HepG2 (cell line): Measurements from ENCODE around the gene STARD6. TPM values are rescaled to one million over a fixed set of nuclear protein-coding genes. Genes with fewer than 3 reads are reported as not detected.

Experiments
- AGO1 ChIP-seq: fragments of 200-400 bp; formaldehyde crosslinking; IDR thresholded peaks from 2 replicates; pipeline ENCODE4 v1.6.1; 2017; ENCODE audit warnings: mild to moderate bottlenecking, low read depth, low read length, moderate library complexity; ENCODE audit not compliant: poor library complexity, severe bottlenecking
- ATF6 ChIP-seq: sonication (generic); formaldehyde crosslinking; conservative IDR thresholded peaks from 2 replicates; pipeline ENCODE4 v1.4.0; 2020; ENCODE audit warnings: missing genetic modification reagents
- DRAP1 ChIP-seq: IDR thresholded peaks from 2 replicates; pipeline ENCODE4 v1.6.1; 2016; ENCODE audit warnings: missing genetic modification reagents, missing compliant biosample characterization
- GFI1 ChIP-seq: sonication (generic); formaldehyde crosslinking; IDR thresholded peaks from 2 replicates; pipeline ENCODE4 v1.5.0; 2020; ENCODE audit warnings: missing genetic modification reagents, mild to moderate bottlenecking, borderline replicate concordance
- HNF1A ChIP-seq, 2 experiments: sonication (generic) in 1 of 2; formaldehyde crosslinking in 1 of 2; IDR thresholded peaks; 2 replicates each; pipeline versions ENCODE4 v1.4.0 to v1.6.1; 2016 to 2020; ENCODE audit warnings: borderline replicate concordance in 1 of 2, low read depth in 1 of 2, mild to moderate bottlenecking in 1 of 2, missing genetic modification reagents in 1 of 2
- HOXA9 ChIP-seq: sonication (generic); formaldehyde crosslinking; IDR thresholded peaks from 2 replicates; pipeline ENCODE4 v1.8.1; 2022; ENCODE audit warnings: missing genetic modification reagents, mild to moderate bottlenecking, moderate library complexity, borderline replicate concordance
- KLF6 ChIP-seq: IDR thresholded peaks from 2 replicates; pipeline ENCODE4 v1.8.0; 2016; ENCODE audit warnings: missing biosample characterization, missing genetic modification reagents
- LCORL ChIP-seq, 2 experiments: fragments of 450-650 bp in 1 of 2; sonication (generic) in 1 of 2; formaldehyde crosslinking in 1 of 2; IDR thresholded peaks; 2 replicates each; pipeline versions ENCODE4 v1.5.0 to v1.6.1; 2017 to 2020; ENCODE audit warnings: antibody characterized with exemption in 1 of 2, missing genetic modification reagents in 1 of 2
- MBNL3 ChIP-seq: fragments of 250-450 bp; sonication (Bioruptor Pico); conservative IDR thresholded peaks from 2 replicates; pipeline ENCODE4 v1.8.0; 2022; ENCODE audit warnings: mild to moderate bottlenecking, inconsistent platforms
- TBX2 ChIP-seq: sonication (generic); formaldehyde crosslinking; IDR thresholded peaks from 2 replicates; pipeline ENCODE4 v1.5.0; 2020; ENCODE audit warnings: missing genetic modification reagents, mild to moderate bottlenecking, borderline replicate concordance
- TCF12 ChIP-seq, 2 experiments: fragments of 450-650 bp in 1 of 2; sonication (generic) in 1 of 2; formaldehyde crosslinking in 1 of 2; IDR thresholded peaks; 2 replicates each; pipeline versions ENCODE4 v1.6.1 to v1.8.0; 2017 to 2022; ENCODE audit warnings: antibody characterized with exemption in 1 of 2, mild to moderate bottlenecking in 1 of 2, missing genetic modification reagents in 1 of 2, moderate library complexity in 1 of 2
- ZBED4 ChIP-seq: sonication (generic); formaldehyde crosslinking; IDR thresholded peaks from 2 replicates; pipeline ENCODE4 v1.4.0; 2020; ENCODE audit warnings: missing genetic modification reagents, borderline replicate concordance
- ZC3H4 ChIP-seq: sonication (generic); formaldehyde crosslinking; IDR thresholded peaks from 2 replicates; pipeline ENCODE4 v1.4.0; 2020; ENCODE audit warnings: missing genetic modification reagents, borderline replicate concordance
- ZMYM3 ChIP-seq: sonication (generic); formaldehyde crosslinking; IDR thresholded peaks from 2 replicates; pipeline ENCODE4 v1.5.1; 2020; ENCODE audit warnings: mild to moderate bottlenecking, missing genetic modification reagents
- ZNF235 ChIP-seq: sonication (generic); formaldehyde crosslinking; IDR thresholded peaks from 2 replicates; pipeline ENCODE4 v1.8.1; 2023; ENCODE audit warnings: mild to moderate bottlenecking, missing genetic modification reagents, borderline replicate concordance
- ZNF468 ChIP-seq: sonication (generic); formaldehyde crosslinking; IDR thresholded peaks from 2 replicates; pipeline ENCODE4 v1.8.0; 2022; ENCODE audit warnings: mild to moderate bottlenecking, moderate library complexity, missing genetic modification reagents
- polyA plus RNA-seq, 8 experiments: library from polyadenylated mRNA; depleted of rRNA in 3 of 8; stranded (reverse) in 7 of 8; unstranded in 1 of 8; fragments of >200 nt; fragmentation: Illumina TruSeq in 4 of 8; extraction: Trizol in 4 of 8; gene quantifications; 2 replicates each; pipeline versions ENCODE4 v1.2.1 to v1.2.3, GENCODE V29; 2011 to 2016; ENCODE audit warnings: low read depth in 4 of 8, missing spikeins in 1 of 8, mixed read lengths in 1 of 8; ENCODE audit not compliant: insufficient read depth in 1 of 8
- total RNA-seq, 5 experiments: library from RNA; depleted of rRNA; stranded (reverse); fragments of >200 nt; fragmentation: Illumina TruSeq; extraction: Trizol; gene quantifications; 2 replicates each; pipeline ENCODE4 v1.2.3, GENCODE V29; 2016; ENCODE audit warnings: low read depth in 1 of 5

The STARD6 gene
- total and polyA plus RNA-seq, 2 of the 13 experiments (the other 11 are each of a cell fraction or from before 2014, with no cell fraction given): not detected

GRCh38 chr18:54357660-54358494 is at the start of gene STARD6, which contains the start of gene C18orf54 (continued):
- TF ChIP-seq ZNF468 (CRISPR knock-in tag) (no peak), TCF12 (IDR thresholded peaks at IDR 0.05) (no peak), TCF12 (CRISPR knock-in tag; IDR thresholded peaks at IDR 0.05) (no peak), TBX2 (0 out of 2 replicates have a peak, but pooled peaks have one; percentile 15), AGO1 (no peak), MBNL3 (no peak), ATF6 (CRISPR knock-in tag) (no peak), HOXA9 (CRISPR knock-in tag) (no peak), ZMYM3 (CRISPR knock-in tag) (0 out of 2 replicates have a peak, but pooled peaks have one; percentile 9), ZNF235 (CRISPR knock-in tag) (no peak), ZBED4 (CRISPR knock-in tag) (no peak), DRAP1 (CRISPR knock-in tag) (peak; percentile 48), LCORL (IDR thresholded peaks at IDR 0.05) (no peak), LCORL (CRISPR knock-in tag; IDR thresholded peaks at IDR 0.05) (no peak), GFI1 (CRISPR knock-in tag) (no peak), KLF6 (CRISPR knock-in tag) (no peak), ZC3H4 (CRISPR knock-in tag) (no peak), HNF1A (IDR thresholded peaks at IDR 0.05; ENCODE audit: low read depth) (no peak), HNF1A (CRISPR knock-in tag; IDR thresholded peaks at IDR 0.05; ENCODE audit: borderline replicate concordance) (peak; percentile 54; the same call in 1 of the 2 replicates)
